Stimulated activated CD4-positive, alpha-beta T cell treated with anti-CD3 and anti-CD28 coated beads, Interleukin-4, amount 100 ng/mL, for 4 hours (primary cell): ENCODE results near the gene IL27RA.

Experiments
- DNase-seq, 2 experiments: peaks; one replicate each; pipeline ENCODE4 v3.0.0-alpha.2; 2020

The IL27RA gene

GRCh38 chr19:14089662-14090508, 58.3 kb downstream of the IL27RA start:
- peak; percentile 45 to 50 for DNase-seq

GRCh38 chr19:14090509-14091080, 59.0 kb downstream of the IL27RA start, which contains the start of gene SAMD1:
TSS of gene SAMD1 (minus strand) at chr19:14090751.
- peak; percentile 86 to 88 for DNase-seq

- DNase-seq = peak; percentile 50
Observed at GRCh38 chr19:14091081-14091812, 59.7 kb downstream of the IL27RA start.

GRCh38 chr19:14091813-14092462, 60.4 kb downstream of the IL27RA start:
- peak in 1 of 2 experiments; percentile 49 for DNase-seq

GRCh38 chr19:14093117-14093823, 61.7 kb downstream of the IL27RA start:
- DNase-seq = no peak

GRCh38 chr19:14094854-14095253, 63.3 kb downstream of the IL27RA start:
- no peak for DNase-seq

- no peak for DNase-seq
Observed at GRCh38 chr19:14096272-14096992, 64.9 kb downstream of the IL27RA start.

GRCh38 chr19:14097532-14098151, 66.1 kb downstream of the IL27RA start:
- no peak for DNase-seq

GRCh38 chr19:14101003-14101545, 69.5 kb downstream of the IL27RA start:
- DNase-seq = no peak

GRCh38 chr19:14102102-14102696, 70.6 kb downstream of the IL27RA start:
- DNase-seq = no peak

GRCh38 chr19:14102756-14103155, 71.2 kb downstream of the IL27RA start:
- DNase-seq = no peak
